H1 (cell line): ENCODE measurements around the gene POLR2H. TPM values are rescaled to one million over a fixed set of nuclear protein-coding genes. Genes with fewer than 3 reads are reported as not detected.

ENCODE experiments used
- CTCF ChIA-PET: fragments of 300-600 bp; sonication (Branson Sonifier 250); formaldehyde crosslinking; loops from one replicate; lab custom pipeline; 2021; ENCODE audit not compliant: partially characterized antibody; lab: Charles Lee
- POLR2A ChIA-PET: fragments of 300-600 bp; sonication (Branson Sonifier 250); formaldehyde crosslinking; loops from one replicate; lab custom pipeline; 2021; ENCODE audit warnings: inconsistent platforms; ENCODE audit not compliant: partially characterized antibody; lab: Charles Lee
- DNase-seq, 2 experiments: peaks; one replicate each; pipeline versions ENCODE4 v3.0.0 to v3.0.0-alpha.2; 2010 to 2022; ENCODE audit warnings: low spot score in 2 of 2, low read depth in 1 of 2, mixed read lengths in 1 of 2
- FAIRE-seq: peaks from 2 replicates; lab custom pipeline; 2011; peaks lifted over from hg19 to GRCh38; lab: Jason Lieb, UNC
- H2AFZ ChIP-seq: 2 replicates; pipeline ENCODE4 v1.8.1; 2012; ENCODE audit warnings: low read length, inconsistent platforms
- H2AK5ac ChIP-seq: 2 replicates; pipeline ENCODE4 v1.6.1; 2013; ENCODE audit warnings: low read depth, low read length
- H2BK120ac ChIP-seq: replicated peaks from 2 replicates; pipeline ENCODE3; 2013; ENCODE audit warnings: low read depth, low read length, inconsistent platforms
- H2BK12ac ChIP-seq: 2 replicates; pipeline ENCODE4 v1.6.1; 2013; ENCODE audit warnings: low read depth, low read length
- H2BK15ac ChIP-seq: 2 replicates; pipeline ENCODE4 v1.6.1; 2013; ENCODE audit warnings: low read length
- H2BK20ac ChIP-seq: 2 replicates; pipeline ENCODE4 v1.6.1; 2013; ENCODE audit warnings: low read length
- H2BK5ac ChIP-seq: 2 replicates; pipeline ENCODE4 v1.6.1; 2013; ENCODE audit warnings: low read depth, low read length
- H3K14ac ChIP-seq: 2 replicates; pipeline ENCODE4 v1.6.1; 2013; ENCODE audit warnings: inconsistent platforms; ENCODE audit not compliant: insufficient read length
- H3K18ac ChIP-seq: 2 replicates; pipeline ENCODE4 v1.6.1; 2013; ENCODE audit warnings: low read length; ENCODE audit errors: extremely low read depth
- H3K23ac ChIP-seq: 2 replicates; pipeline ENCODE4 v1.6.1; 2013; ENCODE audit warnings: inconsistent platforms; ENCODE audit not compliant: insufficient read length
- H3K23me2 ChIP-seq: 2 replicates; pipeline ENCODE4 v1.6.1; 2013; ENCODE audit warnings: low read depth, low read length
- H3K27ac ChIP-seq: 2 replicates; pipeline ENCODE4 v1.6.1; 2011; ENCODE audit warnings: low read depth, low read length, inconsistent platforms
- H3K27me3 ChIP-seq, 4 experiments: replicated peaks in 1 of 4; 1 replicate in 1 of 4; 2 replicates in 3 of 4; pipeline versions ENCODE4 v1.6.1 to v1.8.1; 2011 to 2013; ENCODE audit warnings: low read length in 3 of 4, mild to moderate bottlenecking in 3 of 4, inconsistent platforms in 2 of 4, mixed read lengths in 2 of 4, moderate library complexity in 1 of 4; ENCODE audit not compliant: control insufficient read depth in 3 of 4, insufficient read depth in 3 of 4; ENCODE audit errors: extremely low read depth in 1 of 4
- H3K36me3 ChIP-seq, 4 experiments: 2 replicates each; pipeline versions ENCODE4 v1.6.1 to v1.8.1; 2011 to 2013; ENCODE audit warnings: mild to moderate bottlenecking in 4 of 4, low read length in 3 of 4, moderate library complexity in 2 of 4, control low read depth in 1 of 4, inconsistent platforms in 1 of 4; ENCODE audit not compliant: insufficient read depth in 4 of 4, control insufficient read depth in 2 of 4
- H3K4ac ChIP-seq: replicated peaks from 2 replicates; pipeline ENCODE3; 2013; ENCODE audit warnings: low read length, low read depth, mixed read lengths, inconsistent platforms; ENCODE audit not compliant: insufficient read length
- H3K4me1 ChIP-seq, 4 experiments: replicated peaks in 1 of 4; 1 replicate in 1 of 4; 2 replicates in 3 of 4; pipeline versions ENCODE4 v1.6.1 to v1.8.1; 2011 to 2013; ENCODE audit warnings: low read length in 3 of 4, inconsistent platforms in 2 of 4, mixed read lengths in 1 of 4; ENCODE audit not compliant: insufficient read depth in 4 of 4, control insufficient read depth in 3 of 4
- H3K4me2 ChIP-seq, 2 experiments: 2 replicates each; pipeline versions ENCODE4 v1.6.1 to v1.8.1; 2011 to 2013; ENCODE audit warnings: low read depth in 2 of 2, low read length in 2 of 2, control low read depth in 1 of 2, inconsistent platforms in 1 of 2, mild to moderate bottlenecking in 1 of 2; ENCODE audit not compliant: insufficient read depth in 1 of 2
- H3K4me3 ChIP-seq, 4 experiments: fragments of 200-600, 300-600 bp in 1 of 4; sonication (generic), shearing (Covaris generic), sonication (Bioruptor Twin) in 1 of 4; 2 replicates each; pipeline versions ENCODE4 v1.5.1 to v1.8.1; 2011 to 2016; ENCODE audit warnings: low read length in 4 of 4, low read depth in 3 of 4, control low read depth in 2 of 4, inconsistent platforms in 2 of 4, mild to moderate bottlenecking in 2 of 4, mixed read lengths in 1 of 4, moderate library complexity in 1 of 4; ENCODE audit not compliant: insufficient read depth in 2 of 4; ENCODE audit errors: extremely low read depth in 1 of 4
- H3K56ac ChIP-seq: replicated peaks from 2 replicates; pipeline ENCODE3; 2013; ENCODE audit warnings: low read depth, mild to moderate bottlenecking, mixed read lengths, low read length, inconsistent platforms; ENCODE audit not compliant: insufficient read length
- H3K79me1 ChIP-seq: 2 replicates; pipeline ENCODE4 v1.6.1; 2013; ENCODE audit warnings: low read depth, low read length, control low read depth
- H3K79me2 ChIP-seq, 2 experiments: 2 replicates each; pipeline versions ENCODE4 v1.6.1 to v1.8.1; 2012 to 2013; ENCODE audit warnings: low read length in 2 of 2, mild to moderate bottlenecking in 2 of 2, inconsistent platforms in 1 of 2; ENCODE audit not compliant: insufficient read depth in 2 of 2, control insufficient read depth in 1 of 2
- H3K9ac ChIP-seq, 4 experiments: replicated peaks in 1 of 4; 1 replicate in 1 of 4; 2 replicates in 3 of 4; pipeline versions ENCODE4 v1.6.1 to v1.8.1; 2011 to 2013; ENCODE audit warnings: low read depth in 3 of 4, low read length in 3 of 4, control low read depth in 2 of 4, mild to moderate bottlenecking in 2 of 4, moderate library complexity in 2 of 4, inconsistent platforms in 1 of 4; ENCODE audit errors: extremely low read depth in 1 of 4
- H3K9me3 ChIP-seq, 2 experiments: 2 replicates each; pipeline versions ENCODE4 v1.6.1 to v1.8.1; 2012 to 2013; ENCODE audit warnings: mild to moderate bottlenecking in 2 of 2, moderate library complexity in 2 of 2, control low read depth in 1 of 2, inconsistent platforms in 1 of 2, low read depth in 1 of 2, low read length in 1 of 2, mixed read lengths in 1 of 2; ENCODE audit not compliant: insufficient read depth in 2 of 2
- H4K20me1 ChIP-seq, 2 experiments: replicated peaks in 1 of 2; 2 replicates each; pipeline versions ENCODE3 to v1.8.1; 2011 to 2013; ENCODE audit warnings: inconsistent platforms in 2 of 2, low read length in 2 of 2, mild to moderate bottlenecking in 1 of 2; ENCODE audit not compliant: insufficient read depth in 2 of 2, control insufficient read depth in 1 of 2
- H4K5ac ChIP-seq: 2 replicates; pipeline ENCODE4 v1.6.1; 2013; ENCODE audit warnings: low read length, low read depth, mixed read lengths, inconsistent platforms; ENCODE audit not compliant: insufficient read length
- H4K8ac ChIP-seq: 2 replicates; pipeline ENCODE4 v1.8.0; 2013; ENCODE audit warnings: mild to moderate bottlenecking, moderate library complexity, low read length, inconsistent platforms; ENCODE audit not compliant: insufficient read depth; ENCODE audit errors: extremely low read depth
- H4K91ac ChIP-seq: replicated peaks from 2 replicates; pipeline ENCODE3; 2013; ENCODE audit warnings: low read length, mixed read lengths, inconsistent platforms; ENCODE audit not compliant: insufficient read length
- ATF3 ChIP-seq: IDR thresholded peaks from 2 replicates; pipeline ENCODE4 v1.6.1; 2011; ENCODE audit warnings: low read depth, mild to moderate bottlenecking, low read length; ENCODE audit not compliant: insufficient read depth
- BCL11A ChIP-seq, 2 experiments: IDR thresholded peaks; one replicate each; pipeline ENCODE4 v1.6.1; 2011; ENCODE audit warnings: low read depth in 2 of 2, low read length in 2 of 2, mild to moderate bottlenecking in 2 of 2
- CBX5 ChIP-seq: fragments of 300-800, 300-1000 bp; sonication (generic); IDR thresholded peaks from 2 replicates; pipeline ENCODE4 v1.7.1; 2016; ENCODE audit warnings: antibody characterized with exemption, low read length, low read depth
- CEBPB ChIP-seq: IDR thresholded peaks from 2 replicates; pipeline ENCODE4 v1.6.1; 2012; ENCODE audit warnings: low read depth, low read length
- CHD1 ChIP-seq: IDR thresholded peaks from 2 replicates; pipeline ENCODE4 v1.6.1; 2012; ENCODE audit warnings: low read depth, low read length, improper control_type of control experiment
- EGR1 ChIP-seq: IDR thresholded peaks from 2 replicates; pipeline ENCODE4 v1.6.1; 2011; ENCODE audit warnings: low read depth, low read length, borderline replicate concordance
- EP300 ChIP-seq, 2 experiments: IDR thresholded peaks; 1 replicate in 1 of 2; 2 replicates in 1 of 2; pipeline ENCODE4 v1.6.1; 2011 to 2012; ENCODE audit warnings: low read depth in 2 of 2, low read length in 2 of 2, mild to moderate bottlenecking in 2 of 2, borderline replicate concordance in 1 of 2, inconsistent platforms in 1 of 2, moderate library complexity in 1 of 2
- JUND ChIP-seq: IDR thresholded peaks from 2 replicates; pipeline ENCODE4 v1.6.1; 2011; ENCODE audit warnings: mild to moderate bottlenecking, improper control_type of control experiment, low read length
- MAX ChIP-seq: IDR thresholded peaks from 2 replicates; pipeline ENCODE4 v1.6.1; 2012; ENCODE audit warnings: inconsistent platforms
- RAD21 ChIP-seq, 2 experiments: IDR thresholded peaks in 1 of 2; conservative IDR thresholded peaks in 1 of 2; 2 replicates each; pipeline ENCODE4 v1.6.1; 2011; ENCODE audit warnings: low read depth in 2 of 2, low read length in 2 of 2, improper control_type of control experiment in 1 of 2, inconsistent platforms in 1 of 2, mild to moderate bottlenecking in 1 of 2, moderate library complexity in 1 of 2
- SP4 ChIP-seq: IDR thresholded peaks from 2 replicates; pipeline ENCODE4 v1.6.1; 2012; ENCODE audit warnings: low read length, inconsistent platforms
- SUZ12 ChIP-seq: fragments of 200-600 bp; sonication (generic); IDR thresholded peaks from 2 replicates; pipeline ENCODE4 v1.6.1; 2012; ENCODE audit warnings: mild to moderate bottlenecking, inconsistent platforms, low read length, moderate library complexity, mixed read lengths
- ZNF274 ChIP-seq: IDR thresholded peaks from 2 replicates; pipeline ENCODE4 v1.7.0; 2012; ENCODE audit warnings: low read length, borderline replicate concordance; ENCODE audit errors: extremely low read depth
- WGBS, 2 experiments: shearing (Covaris generic) in 1 of 2; methylation state at CpG; one replicate each; pipeline versions ENCODE4 v1.1.6 to v1.1.7; 2013 to 2015; ENCODE audit warnings: low lambda C conversion rate in 2 of 2, mixed read lengths in 2 of 2, inconsistent platforms in 1 of 2, low coverage in 1 of 2, missing lambda C conversion rate in 1 of 2; ENCODE audit not compliant: insufficient replicate concordance in 2 of 2, insufficient coverage in 1 of 2, insufficient read length in 1 of 2; ENCODE audit errors: extremely low coverage in 1 of 2, missing lambda C conversion rate in 1 of 2; 5-methylcytosine and 5-hydroxymethylcytosine counted together
- polyA plus RNA-seq, 7 experiments: library from polyadenylated mRNA; depleted of rRNA in 3 of 7; stranded (reverse) in 5 of 7; unstranded in 2 of 7; fragments of >200 nt in 5 of 7; fragments of 200-250 nt in 2 of 7; gene quantifications; 1 replicate in 5 of 7; 2 replicates in 1 of 7; 4 replicates in 1 of 7; pipeline versions ENCODE4 v1.2.1 to v1.2.3, GENCODE V29; 2011 to 2013; ENCODE audit warnings: missing spikeins in 2 of 7, mixed read lengths in 2 of 7
- total RNA-seq: library from RNA; stranded (reverse); fragmentation: NEBNext Ultra II Directional; extraction: Animal tissue kit (Norgen Biotek cat#: 25700); gene quantifications from 2 replicates; pipeline ENCODE4 v1.2.1, GENCODE V29; 2021

POLR2H gene
- total and polyA plus RNA-seq, 2 of the 8 experiments (the other 6 are each of a cell fraction or from before 2014, with no cell fraction given) = 113 to 335 TPM

- H2AFZ ChIP-seq = no peak overlapping the region
- H3K4ac ChIP-seq = no peak overlapping the region
- H3K14ac ChIP-seq = no peak overlapping the region
- H2BK20ac ChIP-seq = no peak overlapping the region
- peak overlapping the region; percentile 46; the same call in 1 of the 2 replicates for H2BK15ac ChIP-seq
- H3K4me2 ChIP-seq = no peak overlapping the region
- H3K23me2 ChIP-seq = no peaks in the 10 kb centered on the region
- H3K36me3 ChIP-seq = no peaks in the 10 kb centered on the region
- ChIA-PET POLR2A (interaction anchor here (1.7 kb wide), 1 partner anchor 30 kb away, joined by 5 read pairs; no protein-coding TSS in a partner anchor), CTCF (interaction anchor here (0.8 to 4.2 kb wide), 13 partner anchors 11 to 153 kb away, joined by 3 to 34 read pairs (median 4); partner anchors contain the start of gene THPO)
- WGBS, 2 experiments = 76% methylated on average over 8 of the region's 8 CpGs; no CpG with 5 or more reads in 1 of the 2 experiments
- FAIRE-seq = no peak
- peaks cover 0 to 3% (median 1%) of the 10 kb centered on the region in 4 experiments; a peak in 3 of 7 replicates for H3K27me3 ChIP-seq
- no peak overlapping the region for H3K4me3 ChIP-seq
- no peak overlapping the region for H3K27ac ChIP-seq
- no peak overlapping the region for H2BK120ac ChIP-seq
- H4K20me1 ChIP-seq = no peaks in the 10 kb centered on the region
- H3K9ac ChIP-seq = no peak overlapping the region; a peak in 2 of 7 replicates
- peaks cover 0 to 3% (median 0%) of the 10 kb centered on the region in 4 experiments; a peak in 2 of 7 replicates for H3K4me1 ChIP-seq
- H2BK5ac ChIP-seq = no peak overlapping the region
- no peaks in the 10 kb centered on the region for H3K9me3 ChIP-seq
- H3K79me1 ChIP-seq = no peaks in the 10 kb centered on the region
- no peak overlapping the region for H3K56ac ChIP-seq
- no peak overlapping the region for H2AK5ac ChIP-seq
- H4K5ac ChIP-seq = no peak overlapping the region
- H4K8ac ChIP-seq = no peak overlapping the region
- no peak overlapping the region for H3K23ac ChIP-seq
- H2BK12ac ChIP-seq = peak overlapping the region; percentile 27; the same call in 1 of the 2 replicates
- H4K91ac ChIP-seq = no peak overlapping the region
- no peaks in the 10 kb centered on the region for H3K79me2 ChIP-seq
- H3K18ac ChIP-seq = no peak overlapping the region
- no peak for DNase-seq
- TF ChIP-seq CBX5 (no peak), JUND (no peak), SP4 (no peak), BCL11A (IDR thresholded peaks at IDR 0.05; ENCODE audit: low read depth in 2 of 2, low read length in 2 of 2) (no peak), MAX (no peak), EGR1 (no peak), CHD1 (no peak), CEBPB (no peak), EP300 (IDR thresholded peaks at IDR 0.05; ENCODE audit: borderline replicate concordance in 1 of 2, low read depth in 2 of 2, low read length in 2 of 2) (no peak), RAD21 (IDR thresholded peaks at IDR 0.05 in 1 of 2, conservative IDR thresholded peaks at IDR 0.05 in 1 of 2; ENCODE audit: low read depth in 2 of 2, low read length in 2 of 2) (no peak), ATF3 (no peak), ZNF274 (no peak), SUZ12 (no peak)
Observed at GRCh38 chr3:184388936-184389230, 27.4 kb downstream of the POLR2H start.
